CD4-positive, alpha-beta T cell treated with Interleukin-6 at 100 ng/mL for 8 hours (primary cell): ENCODE results near the gene SCUBE1.

Experiments
- DNase-seq: peaks from one replicate; pipeline ENCODE4 v3.0.0-alpha.2; 2020; ENCODE audit warnings: mixed read lengths, low spot score

Gene SCUBE1

GRCh38 chr22:43213051-43213450 is 130.1 kb downstream of the SCUBE1 start:
- no peak for DNase-seq

GRCh38 chr22:43212434-43212952 is 130.7 kb downstream of the SCUBE1 start:
- DNase-seq, result no peak

- no peak for DNase-seq
Observed at GRCh38 chr22:43211941-43212433, 131.2 kb downstream of the SCUBE1 start.

- DNase-seq, result no peak
Observed at GRCh38 chr22:43210631-43211515, 132.3 kb downstream of the SCUBE1 start.

- no peak for DNase-seq
Observed at GRCh38 chr22:43209971-43210370, 133.2 kb downstream of the SCUBE1 start.

GRCh38 chr22:43209523-43209890 is 133.7 kb downstream of the SCUBE1 start:
- no peak for DNase-seq

GRCh38 chr22:43208703-43209522 is 134.3 kb downstream of the SCUBE1 start:
- DNase-seq, result no peak

- no peak for DNase-seq
Observed at GRCh38 chr22:43207849-43208702, 135.1 kb downstream of the SCUBE1 start.

- no peak for DNase-seq
Observed at GRCh38 chr22:43207386-43207785, 135.8 kb downstream of the SCUBE1 start.

GRCh38 chr22:43206509-43207161 is 136.5 kb downstream of the SCUBE1 start:
- DNase-seq, result no peak

- DNase-seq, result no peak
Observed at GRCh38 chr22:43205748-43206508, 137.2 kb downstream of the SCUBE1 start.

- DNase-seq, result no peak
Observed at GRCh38 chr22:43205261-43205691, 137.9 kb downstream of the SCUBE1 start.

GRCh38 chr22:43203471-43203981 is 139.6 kb downstream of the SCUBE1 start:
- DNase-seq, result no peak

- DNase-seq, result no peak
Observed at GRCh38 chr22:43202756-43203410, 140.3 kb downstream of the SCUBE1 start.

- DNase-seq, result no peak
Observed at GRCh38 chr22:43202326-43202725, 140.8 kb downstream of the SCUBE1 start.

GRCh38 chr22:43201486-43202219 is 141.5 kb downstream of the SCUBE1 start:
- no peak for DNase-seq

GRCh38 chr22:43200555-43200954 is 142.6 kb downstream of the SCUBE1 start:
- no peak for DNase-seq

GRCh38 chr22:43200031-43200430 is 143.1 kb downstream of the SCUBE1 start:
- DNase-seq, result no peak

- DNase-seq, result no peak
Observed at GRCh38 chr22:43199541-43199940, 143.6 kb downstream of the SCUBE1 start.
